ENCODE results near the gene C12orf56. TPM values are rescaled to one million over a fixed set of nuclear protein-coding genes. Genes with fewer than 3 reads are reported as not detected.
A peak's percentile ranks its signal among the peaks of the same experiment; 100 is the strongest.

Gene C12orf56
- total and polyA plus RNA-seq, 9 of the 15 experiments (the other 6 are each of a cell fraction or from before 2014, with no cell fraction given), result 0.40 to 4.8 (median 1.2) TPM

DNA sequence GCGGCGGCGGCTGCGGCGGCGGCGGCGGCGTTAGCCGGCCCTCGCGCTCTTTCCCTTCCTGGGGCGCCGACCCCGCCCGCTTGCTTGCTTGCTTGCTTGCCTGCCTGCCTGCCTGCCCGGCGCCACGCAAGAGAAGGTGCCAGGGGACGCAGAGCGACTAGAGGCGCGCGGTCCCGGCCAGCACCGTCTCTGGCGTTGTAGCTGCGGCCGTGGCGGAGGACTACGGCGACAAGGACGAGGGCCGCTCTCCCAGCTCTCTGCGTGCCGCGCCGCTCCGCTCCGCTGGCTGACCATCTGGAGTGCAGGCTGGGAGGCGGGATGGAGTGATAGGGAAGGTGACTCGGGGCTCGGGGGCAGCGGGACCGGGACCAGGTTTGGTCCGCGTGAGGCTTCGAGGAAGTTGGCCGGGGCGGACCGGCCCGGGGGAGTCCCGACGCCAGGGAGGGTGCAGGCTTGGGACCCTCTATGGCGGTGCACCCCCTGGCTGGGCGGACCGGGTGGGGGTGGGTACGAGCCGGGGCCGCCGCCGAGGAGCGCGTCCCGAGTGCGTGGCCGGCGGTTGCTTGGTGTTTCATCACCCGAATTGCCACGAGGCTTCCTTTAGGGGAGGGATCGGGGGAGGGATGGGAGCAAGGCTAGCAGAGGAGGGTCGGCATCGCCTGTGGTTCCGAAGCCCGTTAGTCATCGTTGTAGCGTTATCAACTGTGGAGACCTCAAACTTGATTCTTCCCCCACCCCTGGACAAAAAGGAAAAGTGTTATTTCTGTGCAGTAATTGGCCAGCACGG lies 14.1 kb upstream of the C12orf56 start (continued):
- TF ChIP-seq JUND (IDR thresholded peaks at IDR 0.05; ENCODE audit: borderline replicate concordance, low read depth, low read length) (peak; percentile 90), JUND (tag; IDR thresholded peaks at IDR 0.05; ENCODE audit: borderline replicate concordance, low read depth, low read length) (peak; percentile 80; the same call in 2 of the 3 replicates), YBX1 (IDR thresholded peaks at IDR 0.05) (no peak), CXXC5 (CRISPR knock-in tag; IDR thresholded peaks at IDR 0.05) (peak; percentile 97), CAMTA2 (CRISPR knock-in tag; conservative IDR thresholded peaks at IDR 0.05) (no peak), ZBTB8A (IDR thresholded peaks at IDR 0.05; ENCODE audit: partially characterized antibody) (no peak), TRIM24 (IDR thresholded peaks at IDR 0.05) (peak; percentile 67 to 77; a peak in 3 of 4 replicates), RAD51 (IDR thresholded peaks at IDR 0.05; ENCODE audit: borderline replicate concordance, low read depth) (no peak), HMG20B (CRISPR knock-in tag; IDR thresholded peaks at IDR 0.05) (peak; percentile 84; the same call in 1 of the 2 replicates), ELF1 (tag; IDR thresholded peaks at IDR 0.05) (peak; percentile 79; the same call in 1 of the 2 replicates), ATF7 (IDR thresholded peaks at IDR 0.05) (peak; percentile 88; the same call in 1 of the 2 replicates), ZKSCAN3 (CRISPR knock-in tag; IDR thresholded peaks at IDR 0.05) (no peak), HOXB6 (CRISPR knock-in tag; IDR thresholded peaks at IDR 0.05; ENCODE audit: borderline replicate concordance) (no peak; the same call in 1 of the 2 replicates), CHCHD3 (CRISPR knock-in tag; IDR thresholded peaks at IDR 0.05) (no peak)
- TF ChIP-seq, protein P1, sequence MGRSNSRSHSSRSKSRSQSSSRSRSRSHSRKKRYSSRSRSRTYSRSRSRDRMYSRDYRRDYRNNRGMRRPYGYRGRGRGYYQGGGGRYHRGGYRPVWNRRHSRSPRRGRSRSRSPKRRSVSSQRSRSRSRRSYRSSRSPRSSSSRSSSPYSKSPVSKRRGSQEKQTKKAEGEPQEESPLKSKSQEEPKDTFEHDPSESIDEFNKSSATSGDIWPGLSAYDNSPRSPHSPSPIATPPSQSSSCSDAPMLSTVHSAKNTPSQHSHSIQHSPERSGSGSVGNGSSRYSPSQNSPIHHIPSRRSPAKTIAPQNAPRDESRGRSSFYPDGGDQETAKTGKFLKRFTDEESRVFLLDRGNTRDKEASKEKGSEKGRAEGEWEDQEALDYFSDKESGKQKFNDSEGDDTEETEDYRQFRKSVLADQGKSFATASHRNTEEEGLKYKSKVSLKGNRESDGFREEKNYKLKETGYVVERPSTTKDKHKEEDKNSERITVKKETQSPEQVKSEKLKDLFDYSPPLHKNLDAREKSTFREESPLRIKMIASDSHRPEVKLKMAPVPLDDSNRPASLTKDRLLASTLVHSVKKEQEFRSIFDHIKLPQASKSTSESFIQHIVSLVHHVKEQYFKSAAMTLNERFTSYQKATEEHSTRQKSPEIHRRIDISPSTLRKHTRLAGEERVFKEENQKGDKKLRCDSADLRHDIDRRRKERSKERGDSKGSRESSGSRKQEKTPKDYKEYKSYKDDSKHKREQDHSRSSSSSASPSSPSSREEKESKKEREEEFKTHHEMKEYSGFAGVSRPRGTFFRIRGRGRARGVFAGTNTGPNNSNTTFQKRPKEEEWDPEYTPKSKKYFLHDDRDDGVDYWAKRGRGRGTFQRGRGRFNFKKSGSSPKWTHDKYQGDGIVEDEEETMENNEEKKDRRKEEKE (IDR thresholded peaks at IDR 0.05; ENCODE audit: borderline replicate concordance in 1 of 2, control insufficient read depth in 1 of 2, low read depth in 2 of 2, low read length in 1 of 2), result no peak; a peak in 1 of 4 replicates
- TF ChIP-seq, protein P2, sequence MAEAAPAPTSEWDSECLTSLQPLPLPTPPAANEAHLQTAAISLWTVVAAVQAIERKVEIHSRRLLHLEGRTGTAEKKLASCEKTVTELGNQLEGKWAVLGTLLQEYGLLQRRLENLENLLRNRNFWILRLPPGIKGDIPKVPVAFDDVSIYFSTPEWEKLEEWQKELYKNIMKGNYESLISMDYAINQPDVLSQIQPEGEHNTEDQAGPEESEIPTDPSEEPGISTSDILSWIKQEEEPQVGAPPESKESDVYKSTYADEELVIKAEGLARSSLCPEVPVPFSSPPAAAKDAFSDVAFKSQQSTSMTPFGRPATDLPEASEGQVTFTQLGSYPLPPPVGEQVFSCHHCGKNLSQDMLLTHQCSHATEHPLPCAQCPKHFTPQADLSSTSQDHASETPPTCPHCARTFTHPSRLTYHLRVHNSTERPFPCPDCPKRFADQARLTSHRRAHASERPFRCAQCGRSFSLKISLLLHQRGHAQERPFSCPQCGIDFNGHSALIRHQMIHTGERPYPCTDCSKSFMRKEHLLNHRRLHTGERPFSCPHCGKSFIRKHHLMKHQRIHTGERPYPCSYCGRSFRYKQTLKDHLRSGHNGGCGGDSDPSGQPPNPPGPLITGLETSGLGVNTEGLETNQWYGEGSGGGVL (CRISPR knock-in tag; IDR thresholded peaks at IDR 0.05), result no peak
- TF ChIP-seq, protein P3, sequence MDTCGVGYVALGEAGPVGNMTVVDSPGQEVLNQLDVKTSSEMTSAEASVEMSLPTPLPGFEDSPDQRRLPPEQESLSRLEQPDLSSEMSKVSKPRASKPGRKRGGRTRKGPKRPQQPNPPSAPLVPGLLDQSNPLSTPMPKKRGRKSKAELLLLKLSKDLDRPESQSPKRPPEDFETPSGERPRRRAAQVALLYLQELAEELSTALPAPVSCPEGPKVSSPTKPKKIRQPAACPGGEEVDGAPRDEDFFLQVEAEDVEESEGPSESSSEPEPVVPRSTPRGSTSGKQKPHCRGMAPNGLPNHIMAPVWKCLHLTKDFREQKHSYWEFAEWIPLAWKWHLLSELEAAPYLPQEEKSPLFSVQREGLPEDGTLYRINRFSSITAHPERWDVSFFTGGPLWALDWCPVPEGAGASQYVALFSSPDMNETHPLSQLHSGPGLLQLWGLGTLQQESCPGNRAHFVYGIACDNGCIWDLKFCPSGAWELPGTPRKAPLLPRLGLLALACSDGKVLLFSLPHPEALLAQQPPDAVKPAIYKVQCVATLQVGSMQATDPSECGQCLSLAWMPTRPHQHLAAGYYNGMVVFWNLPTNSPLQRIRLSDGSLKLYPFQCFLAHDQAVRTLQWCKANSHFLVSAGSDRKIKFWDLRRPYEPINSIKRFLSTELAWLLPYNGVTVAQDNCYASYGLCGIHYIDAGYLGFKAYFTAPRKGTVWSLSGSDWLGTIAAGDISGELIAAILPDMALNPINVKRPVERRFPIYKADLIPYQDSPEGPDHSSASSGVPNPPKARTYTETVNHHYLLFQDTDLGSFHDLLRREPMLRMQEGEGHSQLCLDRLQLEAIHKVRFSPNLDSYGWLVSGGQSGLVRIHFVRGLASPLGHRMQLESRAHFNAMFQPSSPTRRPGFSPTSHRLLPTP (IDR thresholded peaks at IDR 0.05; ENCODE audit: borderline replicate concordance, extremely low read depth, insufficient read length), result no peak
- TF ChIP-seq, protein P4, sequence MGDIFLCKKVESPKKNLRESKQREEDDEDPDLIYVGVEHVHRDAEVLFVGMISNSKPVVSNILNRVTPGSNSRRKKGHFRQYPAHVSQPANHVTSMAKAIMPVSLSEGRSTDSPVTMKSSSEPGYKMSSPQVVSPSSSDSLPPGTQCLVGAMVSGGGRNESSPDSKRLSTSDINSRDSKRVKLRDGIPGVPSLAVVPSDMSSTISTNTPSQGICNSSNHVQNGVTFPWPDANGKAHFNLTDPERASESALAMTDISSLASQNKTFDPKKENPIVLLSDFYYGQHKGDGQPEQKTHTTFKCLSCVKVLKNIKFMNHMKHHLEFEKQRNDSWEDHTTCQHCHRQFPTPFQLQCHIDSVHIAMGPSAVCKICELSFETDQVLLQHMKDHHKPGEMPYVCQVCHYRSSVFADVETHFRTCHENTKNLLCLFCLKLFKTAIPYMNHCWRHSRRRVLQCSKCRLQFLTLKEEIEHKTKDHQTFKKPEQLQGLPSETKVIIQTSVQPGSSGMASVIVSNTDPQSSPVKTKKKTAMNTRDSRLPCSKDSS (IDR thresholded peaks at IDR 0.05; ENCODE audit: low read depth, partially characterized antibody), result no peak

Measured in K562 (cell line).